H9 (cell line): Measurements from ENCODE around the gene DLX6. TPM values are rescaled to one million over a fixed set of nuclear protein-coding genes. Genes with fewer than 3 reads are reported as not detected.

Experiments
- DNase-seq: peaks from one replicate; pipeline ENCODE4 v3.0.0-alpha.2; 2017
- H2AFZ ChIP-seq: one replicate; pipeline ENCODE4 v1.6.1; 2013; ENCODE audit warnings: mild to moderate bottlenecking, low read length, control low read depth, moderate library complexity
- H2AK5ac ChIP-seq: 2 replicates; pipeline ENCODE4 v1.6.1; 2013; ENCODE audit warnings: low read length, control low read depth, mixed read lengths; ENCODE audit not compliant: insufficient read length
- H2BK120ac ChIP-seq: one replicate; pipeline ENCODE4 v1.6.1; 2013; ENCODE audit warnings: low read depth, mild to moderate bottlenecking, low read length, control low read depth, inconsistent platforms; ENCODE audit not compliant: poor library complexity, severe bottlenecking
- H2BK12ac ChIP-seq: 2 replicates; pipeline ENCODE4 v1.6.1; 2013; ENCODE audit warnings: low read length, control low read depth, mixed read lengths, low read depth; ENCODE audit not compliant: insufficient read length
- H2BK15ac ChIP-seq: 2 replicates; pipeline ENCODE4 v1.6.1; 2013; ENCODE audit warnings: low read depth, low read length, control low read depth
- H2BK20ac ChIP-seq: one replicate; pipeline ENCODE4 v1.6.1; 2013; ENCODE audit warnings: low read depth, mild to moderate bottlenecking, low read length, control low read depth, inconsistent platforms; ENCODE audit not compliant: poor library complexity, severe bottlenecking
- H2BK5ac ChIP-seq: 2 replicates; pipeline ENCODE4 v1.6.1; 2013; ENCODE audit warnings: low read length, control low read depth, mixed read lengths; ENCODE audit not compliant: insufficient read length
- H3K14ac ChIP-seq: 2 replicates; pipeline ENCODE4 v1.6.1; 2013; ENCODE audit warnings: low read length, control low read depth; ENCODE audit not compliant: insufficient read depth
- H3K18ac ChIP-seq: 2 replicates; pipeline ENCODE4 v1.6.1; 2013; ENCODE audit warnings: low read depth, mild to moderate bottlenecking, mixed read lengths, low read length, control low read depth; ENCODE audit not compliant: insufficient read length
- H3K23ac ChIP-seq: 2 replicates; pipeline ENCODE4 v1.6.1; 2013; ENCODE audit warnings: low read length, control low read depth, mixed read lengths, low read depth; ENCODE audit not compliant: insufficient read length
- H3K23me2 ChIP-seq: 2 replicates; pipeline ENCODE4 v1.6.1; 2013; ENCODE audit warnings: low read depth, mild to moderate bottlenecking, mixed read lengths, low read length, control low read depth; ENCODE audit not compliant: insufficient read length, poor library complexity, severe bottlenecking
- H3K27ac ChIP-seq: 2 replicates; pipeline ENCODE4 v1.5.1; 2013; ENCODE audit warnings: low read length, control low read depth, mixed read lengths, low read depth; ENCODE audit not compliant: insufficient read length
- H3K27me3 ChIP-seq: 2 replicates; pipeline ENCODE4 v1.6.1; 2013; ENCODE audit warnings: low read length, control low read depth, inconsistent platforms; ENCODE audit not compliant: insufficient read depth
- H3K4ac ChIP-seq: 2 replicates; pipeline ENCODE4 v1.6.1; 2013; ENCODE audit warnings: low read depth, mild to moderate bottlenecking, control low read depth, inconsistent platforms, low read length, moderate library complexity
- H3K4me1 ChIP-seq: 2 replicates; pipeline ENCODE4 v1.6.1; 2013; ENCODE audit warnings: low read length, control low read depth, inconsistent platforms; ENCODE audit not compliant: insufficient read depth
- H3K4me2 ChIP-seq: 2 replicates; pipeline ENCODE4 v1.6.1; 2013; ENCODE audit warnings: low read length, control low read depth, mixed read lengths; ENCODE audit not compliant: insufficient read length, insufficient read depth
- H3K56ac ChIP-seq: 2 replicates; pipeline ENCODE4 v1.6.1; 2013; ENCODE audit warnings: low read depth, mild to moderate bottlenecking, mixed read lengths, low read length, control low read depth; ENCODE audit not compliant: insufficient read length
- H3K79me1 ChIP-seq: 2 replicates; pipeline ENCODE4 v1.6.1; 2013; ENCODE audit warnings: low read depth, mild to moderate bottlenecking, moderate library complexity, low read length, control low read depth, inconsistent platforms; ENCODE audit not compliant: insufficient read depth, poor library complexity, severe bottlenecking
- H3K79me2 ChIP-seq: 2 replicates; pipeline ENCODE4 v1.6.1; 2013; ENCODE audit warnings: low read length, control low read depth, inconsistent platforms; ENCODE audit not compliant: insufficient read depth
- H3K9ac ChIP-seq: 2 replicates; pipeline ENCODE4 v1.6.1; 2013; ENCODE audit warnings: low read length, control low read depth, mixed read lengths; ENCODE audit not compliant: insufficient read length; ENCODE audit errors: extremely low read depth
- H3K9me3 ChIP-seq: one replicate; pipeline ENCODE4 v1.6.1; 2013; ENCODE audit warnings: low read depth, low read length, inconsistent platforms; ENCODE audit not compliant: control insufficient read depth
- H3T11ph ChIP-seq: one replicate; pipeline ENCODE4 v1.6.1; 2013; ENCODE audit warnings: mild to moderate bottlenecking, low read length, control low read depth, inconsistent platforms
- H4K20me1 ChIP-seq: one replicate; pipeline ENCODE4 v1.6.1; 2013; ENCODE audit not compliant: control insufficient read depth, insufficient read length, insufficient read depth
- H4K5ac ChIP-seq: 2 replicates; pipeline ENCODE4 v1.6.1; 2013; ENCODE audit warnings: low read depth, mild to moderate bottlenecking, mixed read lengths, low read length, control low read depth; ENCODE audit not compliant: insufficient read length
- H4K8ac ChIP-seq: replicated peaks from 2 replicates; pipeline ENCODE4 v1.6.1; 2013; ENCODE audit warnings: low read length, control low read depth, mixed read lengths, low read depth; ENCODE audit not compliant: insufficient read length
- H4K91ac ChIP-seq: 2 replicates; pipeline ENCODE4 v1.6.1; 2013; ENCODE audit warnings: low read depth, mild to moderate bottlenecking, moderate library complexity, mixed read lengths, low read length, control low read depth; ENCODE audit not compliant: insufficient read length
- H3K27ac Mint-ChIP-seq, 3 experiments: 2 replicates in 2 of 3; 3 replicates in 1 of 3; pipeline ENCODE4 v1.8.0; 2020 to 2021; ENCODE audit warnings: mixed read lengths in 3 of 3, mild to moderate bottlenecking in 1 of 3, moderate library complexity in 1 of 3
- H3K27me3 Mint-ChIP-seq: 2 replicates; pipeline ENCODE4 v1.8.0; 2021; ENCODE audit warnings: low read depth, mild to moderate bottlenecking, moderate library complexity, mixed read lengths
- H3K36me3 Mint-ChIP-seq, 3 experiments: 2 replicates in 2 of 3; 3 replicates in 1 of 3; pipeline ENCODE4 v1.8.0; 2020 to 2021; ENCODE audit warnings: low read depth in 3 of 3, mixed read lengths in 3 of 3; ENCODE audit not compliant: insufficient read depth in 1 of 3
- H3K4me1 Mint-ChIP-seq, 2 experiments: 2 replicates each; pipeline ENCODE4 v1.8.0; 2020; ENCODE audit warnings: mixed read lengths in 2 of 2
- H3K4me3 Mint-ChIP-seq, 2 experiments: 2 replicates in 1 of 2; 3 replicates in 1 of 2; pipeline ENCODE4 v1.8.0; 2020 to 2021; ENCODE audit warnings: mild to moderate bottlenecking in 2 of 2, mixed read lengths in 2 of 2, moderate library complexity in 1 of 2
- H3K9me3 Mint-ChIP-seq, 2 experiments: 2 replicates in 1 of 2; 3 replicates in 1 of 2; pipeline ENCODE4 v1.8.0; 2020; ENCODE audit warnings: mild to moderate bottlenecking in 2 of 2, mixed read lengths in 2 of 2, moderate library complexity in 1 of 2
- WGBS: extraction: QIAGEN DNeasy Blood & Tissue Kit; methylation state at CpG from one replicate; pipeline ENCODE4 v1.1.7; 2013; ENCODE audit warnings: missing lambda C conversion rate, low lambda C conversion rate, mixed read lengths; ENCODE audit not compliant: insufficient read length; ENCODE audit errors: extremely low coverage; 5-methylcytosine and 5-hydroxymethylcytosine counted together
- total RNA-seq: library from RNA; stranded (reverse); gene quantifications from 2 replicates; pipeline ENCODE4 v1.2.1, GENCODE V29; 2021
- TF ChIP-seq, protein P1 (sequence below): fragments of 200-600 bp; sonication (generic); conservative IDR thresholded peaks from 3 replicates; pipeline ENCODE4 v1.8.0; 2021; ENCODE audit warnings: antibody characterized with exemption, mild to moderate bottlenecking

Gene DLX6
- total RNA-seq, 1 experiment from 2014 or later: 0.24 TPM

DNA sequence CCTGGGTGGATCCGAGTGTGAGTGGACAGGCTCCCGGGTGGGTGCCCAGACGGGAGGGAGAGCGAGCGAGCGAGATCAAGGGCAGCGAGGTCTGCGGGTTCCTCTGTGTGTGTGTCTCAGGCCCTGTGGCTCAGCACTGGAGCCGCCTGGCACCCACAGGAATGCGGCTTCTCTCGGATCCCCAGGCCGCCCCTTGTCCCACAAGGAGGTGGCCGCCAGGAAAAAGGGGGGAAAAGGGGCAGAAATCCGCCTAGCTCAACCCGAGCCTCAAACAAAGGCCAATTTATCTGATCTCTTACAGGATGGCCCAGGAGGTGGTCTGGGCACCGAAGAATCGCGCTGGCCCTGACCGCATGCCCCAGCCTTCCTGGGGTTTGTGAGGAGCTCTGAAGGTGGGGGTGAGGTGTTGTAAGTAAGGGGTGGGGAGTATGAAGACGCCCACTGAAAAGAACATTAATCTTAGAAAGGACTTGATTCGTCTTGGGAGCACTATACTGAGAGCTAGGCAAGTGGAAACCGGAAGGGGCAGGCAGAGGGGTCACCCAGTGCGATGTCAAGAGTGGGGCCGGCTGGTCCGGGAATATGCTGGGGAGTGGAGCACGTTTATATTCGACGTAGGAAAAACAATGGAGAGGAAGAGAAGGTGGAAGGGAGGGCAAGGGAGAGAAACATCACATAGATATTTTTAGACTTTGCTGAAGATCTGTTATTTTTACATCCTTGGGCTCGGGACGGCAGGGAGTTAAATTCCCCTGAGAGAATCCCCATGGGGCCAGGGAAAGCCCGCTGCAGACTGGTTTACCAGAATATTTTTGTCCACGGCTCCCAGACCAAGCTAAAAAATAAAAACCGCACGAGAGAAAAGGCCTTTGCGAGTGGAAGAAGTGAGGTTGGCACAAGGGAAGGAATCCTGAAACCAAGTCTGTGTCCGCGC is 12.1 kb downstream of the DLX6 start:
- Mint-ChIP-seq H3K4me3 (peak overlapping the region; percentile 52 to 80), H3K9me3 (peaks cover 5 to 19% of the 10 kb centered on the region in 2 experiments), H3K27ac (peak overlapping the region in 1 of 3 experiments; percentile 9; a peak in 1 of 7 replicates), H3K36me3 (no peaks in the 10 kb centered on the region; a peak in 1 of 7 replicates), H3K27me3 (peaks cover 100% of the 10 kb centered on the region), H3K4me1 (peaks cover 32 to 58% of the 10 kb centered on the region in 2 experiments)
- WGBS: no CpG with 5 or more reads among the region's 37 CpGs
- H3K79me2 ChIP-seq: no peaks in the 10 kb centered on the region
- no peak overlapping the region for H2BK120ac ChIP-seq
- H2BK12ac ChIP-seq: no peak overlapping the region
- H2AK5ac ChIP-seq: no peak overlapping the region
- no peak overlapping the region for H4K91ac ChIP-seq
- TF ChIP-seq, protein P1, sequence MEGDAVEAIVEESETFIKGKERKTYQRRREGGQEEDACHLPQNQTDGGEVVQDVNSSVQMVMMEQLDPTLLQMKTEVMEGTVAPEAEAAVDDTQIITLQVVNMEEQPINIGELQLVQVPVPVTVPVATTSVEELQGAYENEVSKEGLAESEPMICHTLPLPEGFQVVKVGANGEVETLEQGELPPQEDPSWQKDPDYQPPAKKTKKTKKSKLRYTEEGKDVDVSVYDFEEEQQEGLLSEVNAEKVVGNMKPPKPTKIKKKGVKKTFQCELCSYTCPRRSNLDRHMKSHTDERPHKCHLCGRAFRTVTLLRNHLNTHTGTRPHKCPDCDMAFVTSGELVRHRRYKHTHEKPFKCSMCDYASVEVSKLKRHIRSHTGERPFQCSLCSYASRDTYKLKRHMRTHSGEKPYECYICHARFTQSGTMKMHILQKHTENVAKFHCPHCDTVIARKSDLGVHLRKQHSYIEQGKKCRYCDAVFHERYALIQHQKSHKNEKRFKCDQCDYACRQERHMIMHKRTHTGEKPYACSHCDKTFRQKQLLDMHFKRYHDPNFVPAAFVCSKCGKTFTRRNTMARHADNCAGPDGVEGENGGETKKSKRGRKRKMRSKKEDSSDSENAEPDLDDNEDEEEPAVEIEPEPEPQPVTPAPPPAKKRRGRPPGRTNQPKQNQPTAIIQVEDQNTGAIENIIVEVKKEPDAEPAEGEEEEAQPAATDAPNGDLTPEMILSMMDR: no peak
- no peak overlapping the region for H3K4ac ChIP-seq
- H3K14ac ChIP-seq: no peak overlapping the region
- no peak overlapping the region for H2BK15ac ChIP-seq
- no peaks in the 10 kb centered on the region for H3K4me1 ChIP-seq
- H3K23ac ChIP-seq: no peak overlapping the region
- H2BK5ac ChIP-seq: no peak overlapping the region
- no peaks in the 10 kb centered on the region for H3K79me1 ChIP-seq
- no peak overlapping the region for H3K56ac ChIP-seq
- H3K18ac ChIP-seq: no peak overlapping the region
- peak; percentile 55 for DNase-seq
- H4K5ac ChIP-seq: no peak overlapping the region
- no peak overlapping the region for H4K8ac ChIP-seq
- peaks cover 5% of the 10 kb centered on the region for H3K23me2 ChIP-seq
- H2AFZ ChIP-seq: no peak overlapping the region
- no peaks in the 10 kb centered on the region for H3K9me3 ChIP-seq
- no peak overlapping the region for H3K27ac ChIP-seq
- peak overlapping the region; percentile 19 for H3K4me2 ChIP-seq
- H2BK20ac ChIP-seq: no peak overlapping the region
- peaks cover 3% of the 10 kb centered on the region for H4K20me1 ChIP-seq
- no peak overlapping the region for H3K9ac ChIP-seq
- peaks cover 97% of the 10 kb centered on the region for H3K27me3 ChIP-seq
- H3T11ph ChIP-seq: no peak overlapping the region
